Activated naive CD8-positive, alpha-beta T cell (primary cell): ENCODE measurements around the gene NEDD4.
"Not testable (repeated sequence)": the region's sequence is repeated elsewhere in the genome, so short reads cannot be mapped to it uniquely, and the experiment has no call there.

Experiments used
- H3K27ac Mint-ChIP-seq: one replicate; pipeline ENCODE4 v1.8.0; 2021; ENCODE audit warnings: mixed read lengths
- H3K27me3 Mint-ChIP-seq: one replicate; pipeline ENCODE4 v1.8.0; 2021; ENCODE audit warnings: mixed read lengths
- H3K36me3 Mint-ChIP-seq: one replicate; pipeline ENCODE4 v1.8.0; 2021; ENCODE audit warnings: mixed read lengths
- H3K4me1 Mint-ChIP-seq: one replicate; pipeline ENCODE4 v1.8.0; 2021; ENCODE audit warnings: low read depth, mixed read lengths
- H3K4me3 Mint-ChIP-seq: one replicate; pipeline ENCODE4 v1.8.0; 2021; ENCODE audit warnings: mild to moderate bottlenecking, mixed read lengths
- H3K9me3 Mint-ChIP-seq: one replicate; pipeline ENCODE4 v1.8.0; 2021; ENCODE audit warnings: low read depth, mixed read lengths

Gene NEDD4

DNA sequence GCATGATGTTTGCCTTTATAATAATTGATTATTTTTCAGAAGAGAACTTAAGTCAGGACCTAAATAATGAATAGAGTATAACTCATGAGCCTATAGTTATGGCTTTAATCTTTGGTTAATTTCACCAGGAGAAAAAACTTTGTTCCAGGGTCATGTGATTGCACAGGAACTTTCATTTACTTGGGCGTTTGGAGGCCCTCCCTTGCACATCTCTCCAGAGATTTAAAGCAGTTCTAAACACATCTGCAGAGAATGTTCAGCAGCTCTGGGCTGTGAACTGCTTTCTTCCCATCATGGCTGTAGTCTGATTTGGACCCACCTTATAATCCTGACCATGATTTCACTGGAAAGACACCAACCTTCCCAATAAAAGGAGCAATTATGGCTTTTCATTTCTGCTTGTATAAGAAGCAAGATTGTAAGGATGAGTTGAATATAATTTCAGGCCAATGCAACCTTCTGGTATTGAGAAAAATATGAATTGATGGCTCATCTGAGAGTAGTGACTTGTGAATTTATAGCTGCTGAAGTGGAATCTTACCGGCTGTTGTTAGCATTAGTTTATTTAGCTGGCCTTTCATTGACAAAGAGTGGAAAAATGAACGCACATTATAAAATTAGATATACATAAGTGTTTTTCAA lies 169.6 kb downstream of the NEDD4 start:
- no peaks in the 10 kb centered on the region for H3K36me3 Mint-ChIP-seq
- no peak overlapping the region for H3K27ac Mint-ChIP-seq
- H3K4me3 Mint-ChIP-seq: no peak overlapping the region
- H3K9me3 Mint-ChIP-seq: no peaks in the 10 kb centered on the region
- H3K4me1 Mint-ChIP-seq: no peaks in the 10 kb centered on the region
- peaks cover 3% of the 10 kb centered on the region for H3K27me3 Mint-ChIP-seq

DNA sequence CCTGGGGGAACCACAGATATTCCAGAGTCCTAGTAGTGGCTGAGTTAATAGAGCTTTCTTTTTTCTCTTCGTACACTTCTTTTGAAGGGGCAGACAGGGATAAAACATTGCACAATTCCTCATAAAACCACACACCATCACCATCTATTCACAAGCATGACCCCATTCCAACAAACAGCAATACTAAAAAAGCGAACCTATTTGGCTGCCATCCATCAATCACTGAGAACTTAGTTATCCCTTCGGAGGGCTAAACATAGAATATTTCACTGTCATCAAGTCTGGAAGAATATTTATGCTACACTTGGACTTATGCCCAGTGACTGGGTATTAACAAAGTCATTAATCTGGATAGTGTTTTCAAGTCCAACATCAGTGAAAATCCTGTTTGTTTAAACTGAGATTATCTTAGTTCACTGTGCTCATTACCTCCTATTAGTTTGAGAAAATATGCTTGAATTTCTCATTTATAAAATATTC lies 170.2 kb downstream of the NEDD4 start:
- H3K27ac Mint-ChIP-seq: no peak overlapping the region

GRCh38 chr15:55821740-55822139 lies 171.7 kb downstream of the NEDD4 start:
- not testable (repeated sequence) for H3K27me3 Mint-ChIP-seq, H3K4me1 Mint-ChIP-seq, H3K36me3 Mint-ChIP-seq, H3K4me3 Mint-ChIP-seq, H3K27ac Mint-ChIP-seq, H3K9me3 Mint-ChIP-seq

More for the DNA sequence above, 170.2 kb downstream of the NEDD4 start:
- H3K4me3 Mint-ChIP-seq: no peak overlapping the region
- no peaks in the 10 kb centered on the region for H3K36me3 Mint-ChIP-seq
- peaks cover 3% of the 10 kb centered on the region for H3K27me3 Mint-ChIP-seq
- no peaks in the 10 kb centered on the region for H3K4me1 Mint-ChIP-seq
- no peaks in the 10 kb centered on the region for H3K9me3 Mint-ChIP-seq

GRCh38 chr15:55820043-55820442 lies 173.4 kb downstream of the NEDD4 start:
- H3K27me3 Mint-ChIP-seq: peaks cover 3% of the 10 kb centered on the region
- H3K4me1 Mint-ChIP-seq: no peaks in the 10 kb centered on the region
- no peaks in the 10 kb centered on the region for H3K36me3 Mint-ChIP-seq
- no peak overlapping the region for H3K4me3 Mint-ChIP-seq
- H3K27ac Mint-ChIP-seq: no peak overlapping the region
- no peaks in the 10 kb centered on the region for H3K9me3 Mint-ChIP-seq

DNA sequence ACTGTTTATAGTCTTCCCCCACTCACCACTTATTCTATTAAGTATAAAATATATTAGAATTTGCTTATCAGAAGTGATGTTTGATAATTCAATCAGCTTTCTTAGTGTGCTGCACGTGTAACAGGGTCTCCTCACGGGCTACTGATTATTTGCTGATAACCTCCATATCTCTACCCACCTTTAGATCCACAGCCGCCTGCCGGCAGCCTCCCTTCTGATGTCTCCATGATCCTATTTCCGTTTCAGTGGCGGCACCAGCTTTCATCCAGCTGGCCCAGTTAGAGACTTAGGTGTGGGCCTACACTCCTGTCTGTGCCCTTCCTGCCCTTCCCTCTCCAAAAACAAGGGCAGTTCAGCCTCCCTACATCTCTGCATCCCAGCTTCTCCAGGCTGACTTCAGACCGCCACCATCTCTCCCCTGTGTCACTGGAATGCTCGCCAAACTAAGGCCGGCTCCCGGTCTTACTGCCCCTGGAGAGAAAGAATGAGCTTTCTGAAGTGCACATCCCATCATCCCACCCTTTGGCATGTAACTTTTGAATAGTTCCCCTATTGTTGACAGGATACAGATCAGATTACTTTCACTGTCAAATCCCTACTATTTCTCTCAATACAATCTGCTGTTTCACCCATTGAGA lies 173.9 kb downstream of the NEDD4 start:
- Mint-ChIP-seq H3K9me3 (no peaks in the 10 kb centered on the region), H3K36me3 (no peaks in the 10 kb centered on the region), H3K4me3 (no peak overlapping the region), H3K27me3 (peaks cover 3% of the 10 kb centered on the region), H3K4me1 (no peaks in the 10 kb centered on the region), H3K27ac (no peak overlapping the region)

DNA sequence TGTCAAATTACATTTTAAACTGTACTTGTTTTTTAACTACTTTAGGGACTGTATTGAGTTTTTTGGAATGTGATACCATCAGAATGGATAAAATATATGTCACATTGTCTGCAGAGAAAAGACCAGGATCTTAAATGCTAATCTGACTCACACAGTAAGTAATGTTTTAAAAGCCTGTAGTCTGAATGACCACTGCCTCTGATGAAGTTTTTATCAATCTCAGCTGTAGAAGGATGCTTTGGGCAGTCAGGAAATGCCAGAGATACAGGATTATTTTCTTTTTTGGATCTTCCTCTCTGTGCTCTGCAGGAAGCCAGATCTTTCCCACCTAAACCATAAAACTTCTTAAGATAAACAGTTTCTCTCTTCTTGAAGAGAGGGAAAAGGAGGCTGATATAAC lies 177.4 kb downstream of the NEDD4 start:
- no peaks in the 10 kb centered on the region for H3K36me3 Mint-ChIP-seq
- no peak overlapping the region for H3K27ac Mint-ChIP-seq
- no peaks in the 10 kb centered on the region for H3K9me3 Mint-ChIP-seq
- H3K4me3 Mint-ChIP-seq: no peak overlapping the region
- no peaks in the 10 kb centered on the region for H3K27me3 Mint-ChIP-seq
- H3K4me1 Mint-ChIP-seq: no peaks in the 10 kb centered on the region

GRCh38 chr15:55802600-55803376 lies 190.6 kb downstream of the NEDD4 start:
- peaks cover 9% of the 10 kb centered on the region for H3K27me3 Mint-ChIP-seq
- H3K4me3 Mint-ChIP-seq: no peak overlapping the region
- H3K9me3 Mint-ChIP-seq: no peaks in the 10 kb centered on the region
- no peak overlapping the region for H3K27ac Mint-ChIP-seq
- no peaks in the 10 kb centered on the region for H3K36me3 Mint-ChIP-seq
- H3K4me1 Mint-ChIP-seq: no peaks in the 10 kb centered on the region

DNA sequence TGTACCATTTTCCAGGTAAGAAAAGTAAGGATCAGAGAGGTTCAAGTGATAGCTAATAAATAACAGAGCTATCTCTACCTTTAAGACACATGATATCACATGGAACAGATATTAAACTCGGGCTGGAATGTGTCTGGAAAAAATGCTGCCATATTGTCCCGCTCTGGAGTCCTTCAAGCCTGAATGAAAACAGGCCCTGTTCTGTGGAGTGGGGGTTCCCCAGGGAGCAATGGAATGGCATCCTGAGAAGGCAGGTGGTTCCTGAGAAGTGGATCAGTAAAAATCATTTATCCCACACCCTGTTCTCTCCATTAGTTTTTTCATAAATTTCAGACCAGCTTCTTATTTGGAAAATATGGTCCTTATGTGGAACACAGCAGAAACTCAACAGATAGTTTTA lies 193.2 kb downstream of the NEDD4 start:
- Mint-ChIP-seq H3K4me3 (no peak overlapping the region), H3K27me3 (peaks cover 14% of the 10 kb centered on the region), H3K36me3 (no peaks in the 10 kb centered on the region), H3K4me1 (no peaks in the 10 kb centered on the region), H3K27ac (no peak overlapping the region), H3K9me3 (no peaks in the 10 kb centered on the region)

- H3K27ac Mint-ChIP-seq: no peak overlapping the region
- no peaks in the 10 kb centered on the region for H3K4me1 Mint-ChIP-seq
- peaks cover 14% of the 10 kb centered on the region for H3K27me3 Mint-ChIP-seq
- H3K36me3 Mint-ChIP-seq: no peaks in the 10 kb centered on the region
- no peaks in the 10 kb centered on the region for H3K9me3 Mint-ChIP-seq
- no peak overlapping the region for H3K4me3 Mint-ChIP-seq
Measured at GRCh38 chr15:55799291-55800212, 193.9 kb downstream of the NEDD4 start.

GRCh38 chr15:55796321-55796965 lies 197.0 kb downstream of the NEDD4 start:
- Mint-ChIP-seq H3K9me3 (no peaks in the 10 kb centered on the region), H3K27me3 (peaks cover 14% of the 10 kb centered on the region), H3K4me1 (no peaks in the 10 kb centered on the region), H3K27ac (no peak overlapping the region), H3K4me3 (no peak overlapping the region), H3K36me3 (no peaks in the 10 kb centered on the region)

DNA sequence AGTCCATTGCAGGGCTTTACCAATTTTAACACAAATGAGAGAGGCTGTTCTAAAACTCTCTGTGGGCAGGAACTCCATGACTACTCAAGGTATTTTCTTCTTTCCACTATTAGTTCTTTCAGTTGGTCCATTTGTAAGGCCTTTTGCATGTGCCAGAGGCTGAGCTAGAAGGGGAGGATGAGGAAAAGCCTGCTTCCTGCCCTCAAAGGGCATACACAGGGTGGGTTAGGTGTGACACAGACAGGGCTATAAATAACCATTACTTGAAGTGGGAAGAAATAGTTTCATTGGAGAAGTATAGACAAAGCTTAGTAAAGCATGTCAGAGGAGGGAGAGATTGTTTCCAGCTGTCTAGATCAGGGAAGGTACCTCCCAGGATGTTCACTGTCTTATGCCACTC lies 198.4 kb downstream of the NEDD4 start:
- H3K27ac Mint-ChIP-seq: no peak overlapping the region
- peaks cover 11% of the 10 kb centered on the region for H3K27me3 Mint-ChIP-seq
- H3K4me3 Mint-ChIP-seq: no peak overlapping the region
- H3K4me1 Mint-ChIP-seq: no peaks in the 10 kb centered on the region
- H3K9me3 Mint-ChIP-seq: no peaks in the 10 kb centered on the region
- no peaks in the 10 kb centered on the region for H3K36me3 Mint-ChIP-seq

- no peaks in the 10 kb centered on the region for H3K9me3 Mint-ChIP-seq
- peaks cover 8% of the 10 kb centered on the region for H3K27me3 Mint-ChIP-seq
- no peak overlapping the region for H3K4me3 Mint-ChIP-seq
Measured at GRCh38 chr15:55791551-55792400, 201.6 kb downstream of the NEDD4 start.

GRCh38 chr15:55789066-55789660 lies 204.2 kb downstream of the NEDD4 start:
- Mint-ChIP-seq H3K4me1 (no peaks in the 10 kb centered on the region), H3K36me3 (no peaks in the 10 kb centered on the region), H3K9me3 (no peaks in the 10 kb centered on the region), H3K27me3 (no peaks in the 10 kb centered on the region), H3K4me3 (no peak overlapping the region), H3K27ac (no peak overlapping the region)

More at GRCh38 chr15:55791551-55792400, 201.6 kb downstream of the NEDD4 start:
- H3K4me1 Mint-ChIP-seq: no peaks in the 10 kb centered on the region
- no peaks in the 10 kb centered on the region for H3K36me3 Mint-ChIP-seq
- no peak overlapping the region for H3K27ac Mint-ChIP-seq
